Measurements from ENCODE around the gene PEPD.

The PEPD gene

GRCh38 chr19:33408538-33409434, 112.8 kb downstream of the PEPD start:
- H3K27ac ChIP-seq (ENCODE audit: low read depth, low read length): no peak overlapping the region
- no peaks in the 10 kb centered on the region for H3K36me3 ChIP-seq (ENCODE audit: insufficient read depth, low read length)
- peaks cover 10% of the 10 kb centered on the region for H3K4me1 ChIP-seq (ENCODE audit: insufficient read depth, low read length)
- no peak overlapping the region for H3K9ac ChIP-seq (ENCODE audit: low read length)
- H3K27me3 ChIP-seq (ENCODE audit: control insufficient read depth in 1 of 2, insufficient read depth in 2 of 2, low read length in 2 of 2): no peaks in the 10 kb centered on the region
- H3K9me3 ChIP-seq (ENCODE audit: low read length): no peaks in the 10 kb centered on the region
- H3K4me3 ChIP-seq (ENCODE audit: low read depth in 1 of 2, low read length in 2 of 2): no peak overlapping the region

DNA sequence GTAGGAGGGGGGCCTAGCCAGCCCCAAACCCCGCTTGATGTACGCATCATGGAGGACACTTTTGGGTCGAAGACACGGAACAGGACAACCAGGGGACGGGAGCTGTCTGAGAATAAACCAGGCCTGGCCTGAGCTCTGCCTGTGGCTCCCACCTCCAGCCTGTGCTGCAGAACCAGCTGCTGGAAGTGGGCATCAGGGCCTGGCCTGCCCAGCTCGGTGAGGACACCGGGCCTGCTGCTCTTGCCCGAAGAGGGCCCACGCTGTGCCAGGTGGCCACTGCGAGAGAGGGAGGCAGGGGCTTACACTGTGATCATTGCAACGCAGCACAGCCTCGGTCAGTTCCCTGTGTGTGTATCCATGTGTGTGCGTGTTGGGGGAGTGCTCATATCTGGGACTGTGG, 113.5 kb downstream of the PEPD start:
- no peak overlapping the region for H3K9ac ChIP-seq (ENCODE audit: low read length)
- no peak overlapping the region for H3K27ac ChIP-seq (ENCODE audit: low read depth, low read length)
- no peaks in the 10 kb centered on the region for H3K9me3 ChIP-seq (ENCODE audit: low read length)
- no peaks in the 10 kb centered on the region for H3K27me3 ChIP-seq (ENCODE audit: control insufficient read depth in 1 of 2, insufficient read depth in 2 of 2, low read length in 2 of 2)
- H3K4me3 ChIP-seq (ENCODE audit: low read depth in 1 of 2, low read length in 2 of 2): no peak overlapping the region
- H3K36me3 ChIP-seq (ENCODE audit: insufficient read depth, low read length): no peaks in the 10 kb centered on the region
- peaks cover 11% of the 10 kb centered on the region for H3K4me1 ChIP-seq (ENCODE audit: insufficient read depth, low read length)

GRCh38 chr19:33407716-33408115, 113.9 kb downstream of the PEPD start:
- Histone ChIP-seq H3K9me3 (ENCODE audit: low read length) (no peaks in the 10 kb centered on the region), H3K4me1 (ENCODE audit: insufficient read depth, low read length) (peaks cover 11% of the 10 kb centered on the region), H3K27ac (ENCODE audit: low read depth, low read length) (no peak overlapping the region), H3K4me3 (ENCODE audit: low read depth in 1 of 2, low read length in 2 of 2) (no peak overlapping the region), H3K9ac (ENCODE audit: low read length) (no peak overlapping the region), H3K27me3 (ENCODE audit: control insufficient read depth in 1 of 2, insufficient read depth in 2 of 2, low read length in 2 of 2) (no peaks in the 10 kb centered on the region), H3K36me3 (ENCODE audit: insufficient read depth, low read length) (no peaks in the 10 kb centered on the region)

GRCh38 chr19:33407140-33407551, 114.4 kb downstream of the PEPD start:
- peaks cover 11% of the 10 kb centered on the region for H3K4me1 ChIP-seq (ENCODE audit: insufficient read depth, low read length)
- no peaks in the 10 kb centered on the region for H3K9me3 ChIP-seq (ENCODE audit: low read length)
- no peak overlapping the region for H3K9ac ChIP-seq (ENCODE audit: low read length)
- no peak overlapping the region for H3K4me3 ChIP-seq (ENCODE audit: low read depth in 1 of 2, low read length in 2 of 2)
- H3K27ac ChIP-seq (ENCODE audit: low read depth, low read length): no peak overlapping the region
- H3K36me3 ChIP-seq (ENCODE audit: insufficient read depth, low read length): no peaks in the 10 kb centered on the region
- H3K27me3 ChIP-seq (ENCODE audit: control insufficient read depth in 1 of 2, insufficient read depth in 2 of 2, low read length in 2 of 2): no peaks in the 10 kb centered on the region

GRCh38 chr19:33406521-33407139, 115.0 kb downstream of the PEPD start:
- no peak overlapping the region for H3K27ac ChIP-seq (ENCODE audit: low read depth, low read length)
- H3K9ac ChIP-seq (ENCODE audit: low read length): no peak overlapping the region
- no peak overlapping the region for H3K4me3 ChIP-seq (ENCODE audit: low read depth in 1 of 2, low read length in 2 of 2)
- no peaks in the 10 kb centered on the region for H3K36me3 ChIP-seq (ENCODE audit: insufficient read depth, low read length)
- no peaks in the 10 kb centered on the region for H3K27me3 ChIP-seq (ENCODE audit: control insufficient read depth in 1 of 2, insufficient read depth in 2 of 2, low read length in 2 of 2)
- H3K4me1 ChIP-seq (ENCODE audit: insufficient read depth, low read length): peaks cover 11% of the 10 kb centered on the region
- H3K9me3 ChIP-seq (ENCODE audit: low read length): no peaks in the 10 kb centered on the region

- Histone ChIP-seq H3K4me3 (ENCODE audit: low read depth in 1 of 2, low read length in 2 of 2) (no peak overlapping the region), H3K27ac (ENCODE audit: low read depth, low read length) (no peak overlapping the region), H3K4me1 (ENCODE audit: insufficient read depth, low read length) (peaks cover 11% of the 10 kb centered on the region), H3K9ac (ENCODE audit: low read length) (no peak overlapping the region), H3K9me3 (ENCODE audit: low read length) (no peaks in the 10 kb centered on the region), H3K27me3 (ENCODE audit: control insufficient read depth in 1 of 2, insufficient read depth in 2 of 2, low read length in 2 of 2) (no peaks in the 10 kb centered on the region), H3K36me3 (ENCODE audit: insufficient read depth, low read length) (no peaks in the 10 kb centered on the region)
These were observed 115.8 kb downstream of the PEPD start for GRCh38 chr19:33405553-33406461.

GRCh38 chr19:33405254-33405552, 116.4 kb downstream of the PEPD start:
- H3K4me3 ChIP-seq (ENCODE audit: low read depth in 1 of 2, low read length in 2 of 2): no peak overlapping the region
- no peaks in the 10 kb centered on the region for H3K36me3 ChIP-seq (ENCODE audit: insufficient read depth, low read length)
- H3K27ac ChIP-seq (ENCODE audit: low read depth, low read length): no peak overlapping the region
- no peaks in the 10 kb centered on the region for H3K9me3 ChIP-seq (ENCODE audit: low read length)
- no peaks in the 10 kb centered on the region for H3K27me3 ChIP-seq (ENCODE audit: control insufficient read depth in 1 of 2, insufficient read depth in 2 of 2, low read length in 2 of 2)
- peaks cover 11% of the 10 kb centered on the region for H3K4me1 ChIP-seq (ENCODE audit: insufficient read depth, low read length)
- no peak overlapping the region for H3K9ac ChIP-seq (ENCODE audit: low read length)

DNA sequence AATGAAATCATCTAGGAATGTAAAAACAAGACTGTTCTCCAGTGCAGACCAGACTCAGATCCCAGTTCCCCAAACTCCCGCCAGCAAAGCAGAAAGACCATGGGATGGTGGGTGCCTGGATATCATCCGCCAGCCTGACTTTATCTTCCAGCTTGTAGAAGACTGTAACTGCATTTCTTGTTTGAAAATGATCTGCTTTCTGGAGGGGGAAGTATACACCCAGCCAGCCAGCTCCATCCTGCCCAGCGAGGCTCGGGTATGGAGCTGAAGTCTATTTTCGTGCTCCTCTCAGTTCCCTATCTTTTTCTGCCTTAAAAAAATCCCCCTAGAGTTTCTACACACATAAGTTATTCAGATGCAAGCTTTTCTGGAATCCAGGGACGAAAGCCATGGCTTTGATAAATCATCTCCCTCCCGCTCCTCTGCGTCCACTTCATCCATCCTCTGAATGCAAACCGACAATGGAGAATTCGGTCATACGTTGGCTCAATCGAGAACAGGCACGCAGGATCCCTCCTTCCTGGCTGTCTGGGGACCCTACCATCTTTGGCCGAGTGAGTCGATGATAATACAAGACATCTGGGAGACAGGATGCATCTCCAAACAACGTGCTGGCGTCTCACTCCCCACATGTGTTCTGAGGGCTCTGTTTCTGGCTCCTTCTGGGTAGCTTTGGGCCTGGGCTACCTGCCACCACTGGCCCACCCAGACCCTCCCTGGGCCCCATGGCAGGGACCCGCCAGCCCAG, 116.9 kb downstream of the PEPD start:
- Histone ChIP-seq H3K36me3 (ENCODE audit: insufficient read depth, low read length) (no peaks in the 10 kb centered on the region), H3K9ac (ENCODE audit: low read length) (no peak overlapping the region), H3K4me1 (ENCODE audit: insufficient read depth, low read length) (peaks cover 11% of the 10 kb centered on the region), H3K27ac (ENCODE audit: low read depth, low read length) (no peak overlapping the region), H3K9me3 (ENCODE audit: low read length) (no peaks in the 10 kb centered on the region), H3K27me3 (ENCODE audit: control insufficient read depth in 1 of 2, insufficient read depth in 2 of 2, low read length in 2 of 2) (no peaks in the 10 kb centered on the region), H3K4me3 (ENCODE audit: low read depth in 1 of 2, low read length in 2 of 2) (no peak overlapping the region)

DNA sequence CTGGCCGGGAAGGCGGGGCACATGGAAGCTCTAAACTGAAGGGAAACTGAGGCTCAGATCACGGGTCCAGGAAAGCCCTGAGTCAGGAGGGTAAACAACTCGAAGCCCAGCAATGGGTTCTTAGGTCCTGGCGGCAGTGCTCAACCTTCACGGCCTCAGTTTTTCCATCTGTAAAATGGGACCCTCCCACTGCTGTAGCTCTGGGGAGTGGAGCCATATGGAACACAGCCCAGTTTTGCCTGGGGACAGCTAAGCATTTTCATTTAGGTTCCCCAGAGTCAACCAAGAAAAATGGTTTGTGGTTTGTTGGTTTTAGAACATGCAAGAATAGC, 117.7 kb downstream of the PEPD start:
- H3K27ac ChIP-seq (ENCODE audit: low read depth, low read length): no peak overlapping the region
- no peak overlapping the region for H3K9ac ChIP-seq (ENCODE audit: low read length)
- peaks cover 11% of the 10 kb centered on the region for H3K4me1 ChIP-seq (ENCODE audit: insufficient read depth, low read length)

GRCh38 chr19:33403221-33403972, 118.2 kb downstream of the PEPD start:
- Histone ChIP-seq H3K9ac (ENCODE audit: low read length) (no peak overlapping the region), H3K9me3 (ENCODE audit: low read length) (no peaks in the 10 kb centered on the region), H3K27me3 (ENCODE audit: control insufficient read depth in 1 of 2, insufficient read depth in 2 of 2, low read length in 2 of 2) (no peaks in the 10 kb centered on the region), H3K4me1 (ENCODE audit: insufficient read depth, low read length) (peaks cover 11% of the 10 kb centered on the region), H3K27ac (ENCODE audit: low read depth, low read length) (no peak overlapping the region), H3K36me3 (ENCODE audit: insufficient read depth, low read length) (no peaks in the 10 kb centered on the region), H3K4me3 (ENCODE audit: low read depth in 1 of 2, low read length in 2 of 2) (no peak overlapping the region)

More for the DNA sequence above, 117.7 kb downstream of the PEPD start:
- Histone ChIP-seq H3K27me3 (ENCODE audit: control insufficient read depth in 1 of 2, insufficient read depth in 2 of 2, low read length in 2 of 2) (no peaks in the 10 kb centered on the region), H3K4me3 (ENCODE audit: low read depth in 1 of 2, low read length in 2 of 2) (no peak overlapping the region), H3K36me3 (ENCODE audit: insufficient read depth, low read length) (no peaks in the 10 kb centered on the region), H3K9me3 (ENCODE audit: low read length) (no peaks in the 10 kb centered on the region)

Measured in muscle layer of colon (tissue), 2 donors.